NCI-H524 (cell line): Measurements from ENCODE around the gene RUNX2.
"Not testable (repeated sequence)": the region's sequence is repeated elsewhere in the genome, so short reads cannot be mapped to it uniquely, and the experiment has no call there.

ENCODE experiments used
- DNase-seq, 2 experiments: peaks; one replicate each; lab custom pipeline; 2025; lab: John Stamatoyannopoulos, UW

The RUNX2 gene

DNA sequence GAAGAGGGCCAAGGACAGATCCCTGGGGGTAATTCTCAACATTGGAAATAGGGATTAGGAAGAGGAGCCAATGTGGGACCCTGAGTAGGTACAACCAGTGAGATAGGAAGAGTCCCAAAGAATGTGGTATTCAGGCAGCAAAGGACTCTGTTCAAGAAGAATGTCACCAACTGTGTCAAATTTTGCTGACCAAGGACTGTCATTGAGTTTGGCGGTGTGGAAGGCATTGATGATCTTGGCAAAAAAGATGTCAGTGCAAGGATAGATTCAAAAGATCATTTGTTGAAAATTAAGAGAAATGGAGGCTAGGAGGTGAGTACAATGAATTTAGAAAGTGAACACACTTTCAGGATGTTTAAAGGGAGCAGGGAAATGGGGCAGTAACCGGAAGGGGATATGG, 132.0 kb downstream of the RUNX2 start:
- no peak for DNase-seq

DNA sequence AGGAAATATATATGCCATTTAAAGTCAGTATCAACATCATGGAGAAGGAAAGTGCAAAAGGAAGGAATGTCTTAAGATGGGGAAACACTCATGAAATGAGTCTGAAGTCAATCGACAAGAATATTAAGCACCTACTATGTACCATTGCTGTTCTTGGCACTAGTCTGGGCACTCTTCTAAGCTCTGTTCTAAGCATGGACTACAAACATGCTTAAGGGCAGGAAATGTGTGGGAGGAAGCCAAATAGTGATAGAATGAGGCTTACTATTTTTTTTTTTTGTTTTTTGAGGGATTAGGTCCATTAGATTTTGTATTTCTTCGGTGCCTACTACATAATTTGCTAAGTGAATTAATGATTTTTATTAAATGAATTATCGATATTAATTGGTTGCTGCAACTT, 133.4 kb downstream of the RUNX2 start:
- DNase-seq: no peak

DNA sequence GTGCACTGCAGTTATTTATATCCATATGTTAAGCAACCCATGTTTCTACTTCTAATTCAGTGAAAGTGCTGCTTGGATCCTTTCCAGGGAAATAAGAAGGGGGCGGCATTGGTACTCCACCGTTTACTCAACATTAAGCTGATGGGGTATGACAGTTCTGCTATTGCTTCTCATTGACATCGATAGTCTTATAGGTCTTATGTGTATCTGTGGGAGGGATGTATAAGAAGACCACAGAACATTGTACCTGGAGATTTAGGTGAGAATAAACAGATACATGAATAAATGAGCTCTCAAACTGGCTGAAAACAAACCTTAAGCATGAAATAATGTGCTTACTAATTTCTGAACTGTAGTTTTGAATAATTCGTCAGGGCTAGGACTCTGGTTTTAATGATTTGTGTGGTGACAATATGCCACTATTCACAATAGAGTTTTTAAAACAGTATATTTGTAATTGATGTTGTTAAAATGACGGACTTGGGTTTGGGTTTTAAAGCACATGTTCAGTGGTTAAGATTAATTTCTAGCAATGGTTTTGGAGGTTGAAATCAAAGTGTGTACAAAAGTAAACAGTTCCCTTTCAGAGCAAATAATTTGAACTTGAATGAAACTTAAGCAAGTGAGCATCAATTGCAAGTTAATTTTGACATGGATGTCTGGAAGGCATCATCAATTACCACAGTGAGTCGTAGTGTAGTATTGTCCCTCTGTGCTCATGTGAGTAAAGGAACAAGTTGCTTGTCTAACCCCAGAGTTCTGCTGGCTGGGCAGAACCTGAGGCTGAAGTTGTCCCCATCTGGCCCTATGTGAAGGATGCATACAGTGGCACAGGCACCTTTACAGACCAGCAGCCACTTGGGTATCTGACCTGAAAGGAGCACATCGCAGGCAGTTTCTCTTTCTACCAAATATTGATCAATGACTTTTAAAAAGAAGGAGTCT, 134.3 kb downstream of the RUNX2 start:
- DNase-seq: peak; percentile 17 to 57

DNA sequence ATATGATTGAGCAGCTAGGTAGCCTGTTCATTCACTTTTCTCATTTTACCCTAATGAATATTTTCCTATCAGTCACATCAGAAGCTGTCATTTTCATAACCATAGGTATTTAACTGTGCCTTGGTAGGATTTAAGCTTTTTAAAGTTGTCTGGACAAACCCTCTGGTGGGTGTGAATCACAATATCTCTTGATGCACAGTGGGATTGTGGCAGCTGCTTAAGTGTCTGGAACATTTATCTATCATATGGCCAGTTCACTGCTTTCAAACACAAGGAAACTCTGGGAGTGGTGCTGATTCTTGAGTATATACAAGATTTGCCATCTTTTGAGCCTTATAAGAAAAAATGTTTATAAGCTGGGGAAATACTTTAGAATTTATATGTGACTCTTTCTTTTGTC, 136.6 kb downstream of the RUNX2 start:
- no peak for DNase-seq

DNA sequence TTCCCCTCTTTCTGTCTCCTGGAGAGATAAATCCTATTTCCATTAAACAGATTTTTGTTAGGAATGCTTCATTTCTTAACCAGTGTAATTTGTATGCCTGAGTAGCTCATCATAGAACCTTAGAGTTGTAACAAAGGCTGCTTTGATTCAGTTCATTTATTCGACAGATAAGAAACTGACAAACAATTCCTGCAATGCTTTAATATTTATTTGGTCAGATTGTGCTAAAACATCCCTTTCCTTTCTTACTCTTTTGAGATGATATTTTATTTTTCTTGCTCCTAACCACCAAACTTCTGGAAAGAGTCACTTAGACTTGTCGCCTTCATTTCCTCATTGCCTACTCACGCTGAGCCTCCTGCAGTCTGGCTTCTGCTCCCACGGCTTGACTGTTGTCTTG, 138.6 kb downstream of the RUNX2 start:
- no peak for DNase-seq

DNA sequence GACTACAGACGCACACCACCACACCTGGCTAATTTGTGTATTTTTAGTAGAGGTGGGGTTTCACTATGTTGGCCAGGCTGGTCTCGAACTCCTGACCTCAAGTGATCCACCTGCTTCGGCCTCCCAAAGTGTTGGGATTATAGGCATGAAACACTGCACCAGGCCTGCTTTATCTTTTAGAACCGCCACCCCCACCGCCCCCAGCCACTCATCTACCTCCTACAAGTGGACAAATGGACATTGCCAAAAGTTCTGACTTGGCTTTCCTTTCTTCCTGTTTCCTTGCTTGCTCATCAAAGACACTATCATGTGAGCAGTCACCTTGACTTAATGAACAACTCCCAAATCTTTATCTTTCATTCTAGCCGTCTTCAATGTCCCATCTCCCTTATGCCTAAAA, 139.3 kb downstream of the RUNX2 start:
- DNase-seq: not testable (repeated sequence)

DNA sequence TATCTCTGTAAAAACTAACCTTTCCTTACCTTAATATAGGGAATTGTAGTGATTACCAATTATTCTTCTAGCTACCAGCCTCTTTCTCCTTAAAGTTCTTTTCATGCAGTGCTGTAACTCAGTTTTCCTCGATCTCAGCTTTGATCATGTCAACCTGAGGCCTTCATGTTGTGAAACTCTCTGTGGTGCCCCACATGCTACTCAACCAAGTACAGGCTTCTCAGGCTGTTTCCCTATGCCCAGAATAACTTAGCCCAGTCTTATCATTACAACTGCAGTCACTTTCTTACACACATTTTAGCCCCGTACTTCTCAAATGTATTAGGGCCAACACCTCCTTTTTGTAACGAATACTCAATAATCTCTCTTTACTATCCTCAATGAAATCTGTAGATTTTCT, 139.7 kb downstream of the RUNX2 start:
- no peak for DNase-seq

DNA sequence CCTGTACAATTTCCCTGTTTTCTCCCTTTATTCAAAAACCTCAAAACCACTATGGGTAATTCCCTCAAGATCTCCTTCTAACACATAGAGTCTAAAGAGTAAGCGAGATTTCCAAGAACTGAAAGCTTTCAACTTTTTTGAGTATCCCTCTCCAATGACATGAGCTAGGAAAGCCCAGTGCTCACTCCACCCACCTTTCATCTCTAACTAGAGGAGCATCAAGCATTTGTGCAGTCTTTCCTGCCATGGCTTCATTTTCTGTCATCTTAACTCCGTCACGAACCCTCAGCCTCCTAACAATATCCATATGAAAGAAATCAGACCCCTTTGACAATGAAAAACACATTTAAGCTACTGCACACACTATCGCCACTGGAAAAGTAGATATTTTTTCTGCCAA, 141.5 kb downstream of the RUNX2 start:
- DNase-seq: no peak

DNA sequence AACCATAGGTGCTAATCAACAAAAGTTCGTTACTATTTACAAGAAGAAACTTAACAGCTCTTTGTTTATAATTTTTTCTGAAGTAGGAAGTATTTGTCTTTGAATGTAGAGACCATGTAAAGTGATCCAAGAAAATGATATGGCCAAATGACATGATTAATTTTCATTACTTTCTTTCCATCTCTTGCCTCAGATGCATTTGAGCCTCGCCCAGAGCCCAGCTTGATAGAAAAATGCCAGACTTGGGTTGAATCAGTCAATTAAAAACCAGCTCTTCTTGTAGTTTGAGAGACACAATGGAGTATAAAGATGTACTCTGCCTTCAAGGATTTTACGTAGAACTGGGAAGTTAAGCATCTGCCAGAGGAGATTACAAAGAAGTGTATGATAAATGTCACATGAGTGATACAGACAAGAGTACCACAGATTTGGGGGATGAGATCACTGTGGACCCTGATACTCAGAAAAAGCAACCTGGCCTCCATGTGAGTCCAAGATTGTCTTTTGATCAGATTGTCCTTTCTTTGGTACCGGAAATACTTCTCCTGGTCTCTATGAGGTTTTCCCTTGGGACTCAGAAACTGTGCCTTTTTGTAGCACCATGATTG, 142.1 kb downstream of the RUNX2 start:
- DNase-seq: no peak

DNA sequence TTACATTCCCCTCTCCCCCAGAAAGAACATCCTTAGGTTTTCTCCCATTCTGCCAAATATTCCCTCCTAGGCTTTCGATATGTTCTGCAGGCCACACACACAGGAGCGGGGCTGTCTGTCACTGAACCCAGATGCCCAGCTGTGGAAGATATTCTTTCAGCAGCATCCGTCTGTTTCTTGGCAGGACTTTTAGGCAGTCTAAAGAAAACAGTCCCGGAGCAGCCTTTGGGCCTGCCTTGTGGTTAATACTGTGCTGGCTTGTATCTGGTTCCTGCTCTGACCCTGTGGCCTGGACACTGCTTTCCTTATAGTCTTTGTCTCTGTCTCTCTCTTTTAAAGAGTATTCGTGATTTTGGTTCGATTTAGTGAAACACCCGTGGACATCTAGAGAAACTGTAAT, 144.3 kb downstream of the RUNX2 start:
- DNase-seq: no peak

DNA sequence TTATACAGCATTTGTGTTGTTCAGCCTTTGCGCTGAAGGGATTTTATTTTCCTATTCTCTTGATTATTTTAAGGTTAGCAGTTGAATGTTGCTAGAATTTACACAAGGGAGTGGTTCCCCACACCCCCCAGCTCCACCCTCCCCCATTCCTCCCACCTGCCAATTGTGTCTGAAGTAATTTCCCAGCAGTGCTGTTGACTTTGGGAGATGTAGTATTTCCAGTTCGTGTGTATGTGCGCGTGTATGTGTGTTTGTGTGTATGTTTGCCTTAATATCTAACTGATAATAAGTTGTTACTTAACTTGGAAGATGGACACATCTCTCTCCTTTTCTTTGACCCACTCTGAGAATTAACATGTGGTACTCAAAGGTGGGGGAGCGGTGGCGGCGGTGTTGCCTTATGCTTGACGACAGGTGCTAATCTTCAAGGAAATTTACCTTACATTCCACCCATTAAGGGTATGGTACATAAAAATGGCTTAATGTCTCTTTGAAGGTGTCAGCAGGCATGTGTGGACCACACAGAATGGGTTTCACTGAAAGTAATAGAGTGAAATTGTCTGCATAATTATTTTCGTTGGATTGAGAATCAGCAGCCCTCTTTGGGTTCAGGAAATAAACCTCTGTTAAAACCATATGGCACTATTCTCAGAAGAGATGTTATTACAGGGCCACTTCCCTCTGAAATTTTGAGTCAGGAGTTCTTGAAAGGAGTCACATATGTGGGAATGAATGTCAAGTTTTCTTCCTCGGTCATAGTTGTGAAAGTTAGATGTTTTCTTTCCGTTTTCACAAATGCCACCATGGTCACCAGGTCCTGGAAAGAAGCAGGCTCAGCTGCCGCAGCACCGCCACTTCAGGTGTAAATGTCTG, 145.2 kb downstream of the RUNX2 start:
- no peak for DNase-seq

DNA sequence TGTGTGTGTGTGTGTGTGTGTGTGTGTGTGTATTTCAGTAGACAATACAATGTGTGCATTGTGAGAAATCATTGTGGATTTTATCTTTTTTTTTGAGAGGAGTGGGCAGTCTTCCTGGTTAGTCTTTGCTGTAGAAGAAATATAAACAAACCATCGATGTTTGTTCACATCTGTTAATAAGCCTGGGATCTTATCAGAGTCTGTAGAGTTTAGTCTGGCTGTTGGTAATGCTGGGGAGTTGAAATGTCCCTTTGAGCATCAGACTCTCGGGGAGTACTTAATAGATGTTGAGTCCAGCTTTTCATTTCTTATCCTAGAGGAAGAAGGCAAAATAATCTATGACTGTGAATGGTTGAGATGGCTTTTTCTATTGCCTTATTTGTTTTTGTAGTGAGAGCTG, 146.2 kb downstream of the RUNX2 start:
- no peak for DNase-seq

DNA sequence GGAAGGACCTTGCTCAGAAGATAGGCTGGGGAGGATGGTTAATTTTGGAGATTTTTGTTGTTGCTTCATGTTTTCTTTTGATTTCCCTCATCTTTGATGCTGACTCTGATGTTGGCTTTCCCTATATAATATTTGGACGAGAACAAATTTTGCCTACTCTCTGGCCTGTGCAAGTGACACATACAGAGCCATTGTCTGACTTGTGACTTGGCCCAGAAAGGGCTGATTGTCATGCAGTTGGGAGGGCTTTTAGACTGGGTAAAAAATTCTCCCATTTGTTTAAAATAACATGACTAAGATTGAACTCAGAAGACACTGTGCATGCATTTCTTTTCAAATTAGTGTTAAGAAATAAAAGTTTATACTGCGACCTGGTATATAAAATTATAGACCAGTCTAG, 148.2 kb downstream of the RUNX2 start:
- no peak for DNase-seq

DNA sequence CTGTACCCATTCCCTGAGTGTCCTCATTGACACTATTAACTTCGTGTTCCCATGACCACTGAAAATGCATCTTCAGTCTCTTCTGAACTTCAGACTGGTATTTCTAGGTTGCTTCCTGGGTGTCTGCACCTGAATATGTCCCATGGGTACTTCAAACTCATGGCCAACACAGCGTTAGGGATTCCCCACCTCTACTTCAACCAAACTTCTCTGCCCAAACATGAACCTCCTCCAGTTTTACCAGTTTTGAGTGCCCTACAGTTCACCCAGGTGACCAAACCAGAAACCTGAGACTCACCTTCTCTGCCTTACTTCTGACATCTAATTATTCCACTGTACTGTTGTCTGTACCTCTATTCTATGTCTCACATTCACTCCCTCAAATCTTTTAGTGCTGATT, 149.1 kb downstream of the RUNX2 start:
- DNase-seq: no peak

DNA sequence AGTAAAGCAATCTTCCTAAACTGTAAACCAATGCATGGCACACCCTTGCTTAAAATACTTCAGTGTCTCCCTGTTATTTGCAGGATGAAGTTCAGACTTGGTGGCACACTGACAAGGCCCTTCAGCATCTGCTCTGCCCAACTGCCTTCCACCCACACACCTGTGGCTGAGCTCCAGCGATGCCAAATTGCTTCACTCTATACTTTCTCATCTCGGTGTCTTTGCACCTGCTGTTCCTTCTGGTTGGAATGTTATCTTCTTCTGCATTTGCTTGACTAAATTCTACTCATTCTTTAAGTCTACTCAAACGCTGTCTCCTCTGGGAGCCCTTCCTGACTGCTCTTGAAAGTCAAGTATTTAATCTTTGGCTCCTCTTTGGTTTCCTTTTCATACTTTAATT, 149.7 kb downstream of the RUNX2 start:
- no peak for DNase-seq

DNA sequence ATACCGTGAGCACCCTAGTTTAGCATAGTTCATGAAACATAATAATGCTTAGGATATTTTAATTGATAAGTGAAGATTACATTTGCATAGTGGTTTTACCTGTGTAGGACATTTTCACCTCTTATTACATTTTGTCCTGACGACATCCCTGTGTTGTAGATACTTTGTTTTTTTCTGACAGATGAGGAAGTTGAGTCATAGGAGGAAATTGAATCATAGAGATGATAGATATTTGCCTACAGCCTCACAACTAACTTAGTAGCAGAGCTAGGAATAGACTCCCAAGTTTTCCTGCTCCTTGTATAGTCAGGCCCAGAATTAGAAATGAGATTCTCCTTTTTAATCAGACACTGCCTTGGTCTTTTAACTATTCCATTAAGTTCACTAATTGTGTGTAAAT, 150.1 kb downstream of the RUNX2 start:
- no peak for DNase-seq

DNA sequence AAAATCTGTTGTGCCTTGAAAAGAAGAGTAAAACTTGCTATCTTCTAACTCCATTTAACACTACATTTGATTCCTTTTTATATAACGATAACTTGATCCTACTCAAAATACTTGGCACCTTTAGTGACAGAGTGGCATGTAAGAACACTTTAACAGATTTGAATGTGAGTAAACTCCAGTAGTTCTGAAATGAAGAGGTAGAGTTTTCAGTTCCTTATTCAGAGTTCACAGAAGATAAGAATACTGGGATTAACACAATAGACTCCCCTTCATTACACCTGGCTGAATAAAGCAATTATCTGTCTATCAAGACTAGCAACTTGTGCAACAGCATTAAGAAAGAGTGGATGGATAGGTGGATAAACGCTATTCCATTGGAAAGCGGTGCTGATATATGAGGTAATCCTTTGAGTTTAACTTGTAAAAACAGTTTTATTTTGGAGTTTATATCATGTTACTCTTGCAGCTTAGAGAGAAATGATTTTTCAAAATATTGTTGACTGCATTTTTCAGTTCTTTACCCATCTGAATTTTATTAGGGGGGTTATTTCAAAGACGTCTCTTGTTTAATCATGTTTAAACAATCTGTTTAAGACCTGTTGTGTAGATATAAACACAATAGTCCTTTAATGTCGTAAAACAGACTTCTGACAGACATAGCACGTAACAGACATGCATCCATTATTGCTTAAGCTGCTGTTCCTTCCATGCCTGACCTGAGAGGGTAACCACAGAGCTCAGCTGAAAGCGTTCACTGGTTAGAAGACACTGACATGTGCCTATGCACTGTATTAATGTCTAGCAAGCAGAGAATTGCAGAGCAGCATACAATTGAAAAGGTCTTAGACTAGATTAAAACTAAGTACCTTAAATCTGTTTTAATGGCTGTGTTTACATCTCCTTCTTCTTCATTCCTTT, 152.0 kb downstream of the RUNX2 start:
- DNase-seq: no peak

DNA sequence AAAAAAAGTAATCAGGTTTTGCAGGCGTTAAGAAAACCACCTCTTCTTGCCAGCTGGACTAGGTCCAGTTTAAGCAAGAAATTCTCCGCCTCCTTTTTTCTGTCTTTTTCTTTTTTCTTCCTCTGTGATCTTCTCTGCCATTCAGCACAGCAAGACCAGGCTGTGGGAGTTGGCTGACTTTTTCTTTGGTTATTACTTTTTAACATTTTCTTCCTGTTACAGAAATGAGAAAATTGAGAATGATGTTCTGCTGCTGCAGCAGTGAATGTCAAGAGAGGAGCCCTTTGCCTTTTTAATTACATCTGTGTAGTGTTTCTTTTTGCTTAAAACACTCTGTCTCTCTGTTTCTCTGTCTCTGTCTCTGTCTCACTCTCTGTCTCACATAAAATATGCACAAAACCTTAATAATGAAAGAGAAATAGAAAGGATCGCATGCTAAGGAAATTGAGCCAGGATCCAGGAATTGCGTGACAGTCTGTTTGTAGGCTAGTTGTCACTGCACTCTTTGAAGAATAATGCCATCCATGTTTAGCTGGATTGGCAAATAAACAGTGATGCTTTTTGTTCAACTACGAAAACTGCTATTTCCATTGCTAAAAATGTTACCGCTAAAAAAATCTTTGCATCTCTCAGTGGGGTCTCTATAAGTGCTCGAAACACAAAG, 152.8 kb downstream of the RUNX2 start:
- no peak for DNase-seq

DNA sequence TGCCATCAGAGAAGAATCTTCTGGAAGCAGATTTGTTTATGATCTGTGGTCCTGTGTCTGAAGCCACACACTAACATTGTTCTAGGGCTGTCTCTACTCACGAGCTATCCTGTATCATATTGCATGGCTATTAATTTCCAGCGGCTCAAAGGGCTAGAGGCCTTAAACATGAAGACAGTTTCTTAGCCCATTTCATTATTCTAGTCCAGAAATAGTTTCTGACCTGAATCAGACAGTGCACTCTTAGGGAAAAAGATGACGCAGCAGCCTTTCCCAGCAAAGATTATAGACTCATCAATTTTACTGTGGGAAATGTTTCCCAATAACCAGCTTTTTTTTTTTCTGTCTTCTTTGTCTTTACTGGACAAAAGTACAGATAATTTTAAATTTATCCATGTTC, 154.9 kb downstream of the RUNX2 start:
- no peak for DNase-seq

DNA sequence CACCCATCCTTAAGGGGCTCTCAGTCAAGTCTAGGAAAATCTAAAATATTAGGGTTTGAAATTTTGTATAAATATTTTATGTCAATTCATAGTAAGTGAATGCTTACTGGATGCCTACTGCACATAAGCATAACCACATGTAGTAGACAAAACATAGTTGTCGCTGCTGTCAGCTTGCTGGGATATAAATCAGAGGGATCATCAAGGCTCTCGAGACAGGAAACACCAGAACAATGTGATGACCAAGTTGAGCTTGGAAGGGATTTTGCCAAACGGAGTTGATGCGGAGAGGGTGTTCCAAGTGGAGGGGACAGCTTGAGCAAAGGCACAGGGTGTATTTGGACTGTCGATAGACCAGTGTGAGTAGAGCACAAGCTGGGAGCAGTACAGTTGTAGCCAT, 155.4 kb downstream of the RUNX2 start:
- no peak for DNase-seq

DNA sequence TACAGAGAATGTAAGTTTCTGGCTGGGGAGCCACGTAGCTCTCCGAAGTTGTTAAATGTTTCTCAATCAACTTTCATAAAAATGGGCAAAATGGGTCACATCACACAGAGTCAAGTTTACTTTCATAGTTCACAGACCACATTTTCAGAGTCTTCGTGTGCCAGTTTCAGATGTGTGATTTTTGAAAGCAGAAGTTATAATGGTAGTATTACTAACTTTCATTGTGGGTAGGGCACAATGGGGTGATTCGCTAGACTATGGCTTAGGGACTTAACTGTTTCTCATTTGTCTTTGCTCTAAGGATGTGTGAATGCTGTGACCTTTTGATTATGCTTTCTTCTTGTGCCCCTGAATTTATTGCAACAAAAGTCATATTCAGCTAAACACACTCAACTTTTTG, 158.6 kb downstream of the RUNX2 start:
- no peak for DNase-seq
